ENCODE data around the gene ANKS1A.

Gene ANKS1A

GRCh38 chr6:35049900-35050756 is 161.1 kb downstream of the ANKS1A start:
- H3K9me3 ChIP-seq (ENCODE audit: insufficient read depth, low read depth, low read length) = no peaks in the 10 kb centered on the region
- no CpG with 5 or more reads among the region's 10 CpGs for WGBS (ENCODE audit: extremely low coverage, insufficient coverage, insufficient read length)
- peaks cover 15 to 23% of the 10 kb centered on the region in 2 experiments for H3K4me1 ChIP-seq (ENCODE audit: control insufficient read depth in 1 of 2, insufficient read depth in 2 of 2, low read length in 2 of 2)
- H4K8ac ChIP-seq (ENCODE audit: low read depth, low read length) = no peak overlapping the region
- H3K4me3 ChIP-seq (ENCODE audit: low read depth, low read length) = no peak overlapping the region
- peaks cover 6% of the 10 kb centered on the region for H3K79me1 ChIP-seq (ENCODE audit: low read length)
- no peak overlapping the region for H2BK12ac ChIP-seq (ENCODE audit: low read length)
- H3K36me3 ChIP-seq (ENCODE audit: control insufficient read depth in 1 of 2, insufficient read depth in 2 of 2, low read length in 2 of 2) = peaks cover 57 to 76% of the 10 kb centered on the region in 2 experiments
- no peaks in the 10 kb centered on the region for H3K27me3 ChIP-seq (ENCODE audit: insufficient read depth, low read length)
- H4K12ac ChIP-seq (ENCODE audit: low read depth, low read length) = no peak overlapping the region
- peak overlapping the region; percentile 39 for H4K91ac ChIP-seq (ENCODE audit: low read depth, low read length)
- DNase-seq = no peak
- no peak overlapping the region for H2AK5ac ChIP-seq (ENCODE audit: low read length)
- H2BK5ac ChIP-seq (ENCODE audit: low read depth, low read length, poor library complexity) = no peak overlapping the region
- H3K27ac ChIP-seq (ENCODE audit: low read depth, low read length) = no peak overlapping the region
- peak overlapping the region; percentile 47 for H3K18ac ChIP-seq (ENCODE audit: low read length)
- peak overlapping the region; percentile 13 for H2AFZ ChIP-seq (ENCODE audit: insufficient read depth, low read length, poor library complexity)
- no peak overlapping the region for H2BK120ac ChIP-seq (ENCODE audit: insufficient read depth, low read length, poor library complexity)
- no peak overlapping the region for H3K23ac ChIP-seq (ENCODE audit: low read length)
- peaks cover 3% of the 10 kb centered on the region for H3K79me2 ChIP-seq (ENCODE audit: control insufficient read depth, insufficient read depth, low read length, poor library complexity)
- H3K9ac ChIP-seq (ENCODE audit: low read length) = no peak overlapping the region
- no peak overlapping the region for H3K14ac ChIP-seq (ENCODE audit: low read length)
- no peak overlapping the region for H3K4me2 ChIP-seq (ENCODE audit: low read length)
- H3K4ac ChIP-seq (ENCODE audit: low read depth, low read length) = no peak overlapping the region

GRCh38 chr6:35050757-35051330 is 161.8 kb downstream of the ANKS1A start:
- H2AK5ac ChIP-seq (ENCODE audit: low read length) = no peak overlapping the region
- peak overlapping the region; percentile 39 for H4K91ac ChIP-seq (ENCODE audit: low read depth, low read length)
- WGBS (ENCODE audit: extremely low coverage, insufficient coverage, insufficient read length) = no CpG with 5 or more reads among the region's 10 CpGs
- H2AFZ ChIP-seq (ENCODE audit: insufficient read depth, low read length, poor library complexity) = peak overlapping the region; percentile 13
- H3K27me3 ChIP-seq (ENCODE audit: insufficient read depth, low read length) = no peaks in the 10 kb centered on the region
- no peak overlapping the region for H2BK5ac ChIP-seq (ENCODE audit: low read depth, low read length, poor library complexity)
- H3K4me3 ChIP-seq (ENCODE audit: low read depth, low read length) = no peak overlapping the region
- no peak overlapping the region for H3K4me2 ChIP-seq (ENCODE audit: low read length)
- H3K9ac ChIP-seq (ENCODE audit: low read length) = no peak overlapping the region
- H2BK12ac ChIP-seq (ENCODE audit: low read length) = no peak overlapping the region
- no peak for DNase-seq
- H4K12ac ChIP-seq (ENCODE audit: low read depth, low read length) = no peak overlapping the region
- H3K36me3 ChIP-seq (ENCODE audit: control insufficient read depth in 1 of 2, insufficient read depth in 2 of 2, low read length in 2 of 2) = peaks cover 61 to 78% of the 10 kb centered on the region in 2 experiments
- H3K79me1 ChIP-seq (ENCODE audit: low read length) = peaks cover 6% of the 10 kb centered on the region
- H3K79me2 ChIP-seq (ENCODE audit: control insufficient read depth, insufficient read depth, low read length, poor library complexity) = peaks cover 3% of the 10 kb centered on the region
- no peak overlapping the region for H3K4ac ChIP-seq (ENCODE audit: low read depth, low read length)
- H4K8ac ChIP-seq (ENCODE audit: low read depth, low read length) = no peak overlapping the region
- no peaks in the 10 kb centered on the region for H3K9me3 ChIP-seq (ENCODE audit: insufficient read depth, low read depth, low read length)
- H3K18ac ChIP-seq (ENCODE audit: low read length) = peak overlapping the region; percentile 47
- no peak overlapping the region for H3K23ac ChIP-seq (ENCODE audit: low read length)
- H3K14ac ChIP-seq (ENCODE audit: low read length) = no peak overlapping the region
- H3K4me1 ChIP-seq (ENCODE audit: control insufficient read depth in 1 of 2, insufficient read depth in 2 of 2, low read length in 2 of 2) = peaks cover 11 to 19% of the 10 kb centered on the region in 2 experiments
- H2BK120ac ChIP-seq (ENCODE audit: insufficient read depth, low read length, poor library complexity) = no peak overlapping the region
- no peak overlapping the region for H3K27ac ChIP-seq (ENCODE audit: low read depth, low read length)

- Histone ChIP-seq H4K91ac (ENCODE audit: low read depth, low read length) (no peak overlapping the region), H3K27me3 (ENCODE audit: insufficient read depth, low read length) (no peaks in the 10 kb centered on the region), H2BK5ac (ENCODE audit: low read depth, low read length, poor library complexity) (no peak overlapping the region), H3K18ac (ENCODE audit: low read length) (no peak overlapping the region), H3K4me3 (ENCODE audit: low read depth, low read length) (no peak overlapping the region), H2BK120ac (ENCODE audit: insufficient read depth, low read length, poor library complexity) (no peak overlapping the region), H2AK5ac (ENCODE audit: low read length) (no peak overlapping the region), H3K79me2 (ENCODE audit: control insufficient read depth, insufficient read depth, low read length, poor library complexity) (peaks cover 3% of the 10 kb centered on the region), H4K8ac (ENCODE audit: low read depth, low read length) (no peak overlapping the region), H3K23ac (ENCODE audit: low read length) (no peak overlapping the region), H3K79me1 (ENCODE audit: low read length) (peaks cover 6% of the 10 kb centered on the region), H3K4ac (ENCODE audit: low read depth, low read length) (no peak overlapping the region), H4K12ac (ENCODE audit: low read depth, low read length) (no peak overlapping the region), H3K27ac (ENCODE audit: low read depth, low read length) (no peak overlapping the region), H3K36me3 (ENCODE audit: control insufficient read depth in 1 of 2, insufficient read depth in 2 of 2, low read length in 2 of 2) (peaks cover 65 to 78% of the 10 kb centered on the region in 2 experiments), H2BK12ac (ENCODE audit: low read length) (no peak overlapping the region), H2AFZ (ENCODE audit: insufficient read depth, low read length, poor library complexity) (no peak overlapping the region), H3K14ac (ENCODE audit: low read length) (no peak overlapping the region), H3K4me1 (ENCODE audit: control insufficient read depth in 1 of 2, insufficient read depth in 2 of 2, low read length in 2 of 2) (peaks cover 11 to 16% of the 10 kb centered on the region in 2 experiments), H3K4me2 (ENCODE audit: low read length) (no peak overlapping the region), H3K9ac (ENCODE audit: low read length) (no peak overlapping the region), H3K9me3 (ENCODE audit: insufficient read depth, low read depth, low read length) (no peaks in the 10 kb centered on the region)
- no peak for DNase-seq
- no CpG with 5 or more reads among the region's 7 CpGs for WGBS (ENCODE audit: extremely low coverage, insufficient coverage, insufficient read length)
These were observed 162.3 kb downstream of the ANKS1A start for GRCh38 chr6:35051396-35051795.

- no peak overlapping the region for H3K4me2 ChIP-seq (ENCODE audit: low read length)
- no peak overlapping the region for H3K14ac ChIP-seq (ENCODE audit: low read length)
- no peak overlapping the region for H3K23ac ChIP-seq (ENCODE audit: low read length)
- H3K27me3 ChIP-seq (ENCODE audit: insufficient read depth, low read length) = no peaks in the 10 kb centered on the region
- no peak overlapping the region for H3K27ac ChIP-seq (ENCODE audit: low read depth, low read length)
- H3K9ac ChIP-seq (ENCODE audit: low read length) = no peak overlapping the region
- H3K4me1 ChIP-seq (ENCODE audit: control insufficient read depth in 1 of 2, insufficient read depth in 2 of 2, low read length in 2 of 2) = peaks cover 11 to 16% of the 10 kb centered on the region in 2 experiments
- no peak overlapping the region for H4K91ac ChIP-seq (ENCODE audit: low read depth, low read length)
- H3K79me1 ChIP-seq (ENCODE audit: low read length) = peaks cover 6% of the 10 kb centered on the region
- H3K79me2 ChIP-seq (ENCODE audit: control insufficient read depth, insufficient read depth, low read length, poor library complexity) = peaks cover 3% of the 10 kb centered on the region
- H4K12ac ChIP-seq (ENCODE audit: low read depth, low read length) = no peak overlapping the region
- no peak overlapping the region for H2BK5ac ChIP-seq (ENCODE audit: low read depth, low read length, poor library complexity)
- DNase-seq = no peak
- H3K18ac ChIP-seq (ENCODE audit: low read length) = no peak overlapping the region
- no peak overlapping the region for H2BK120ac ChIP-seq (ENCODE audit: insufficient read depth, low read length, poor library complexity)
- no peak overlapping the region for H4K8ac ChIP-seq (ENCODE audit: low read depth, low read length)
- H2AK5ac ChIP-seq (ENCODE audit: low read length) = no peak overlapping the region
- no peaks in the 10 kb centered on the region for H3K9me3 ChIP-seq (ENCODE audit: insufficient read depth, low read depth, low read length)
- no peak overlapping the region for H3K4me3 ChIP-seq (ENCODE audit: low read depth, low read length)
- no peak overlapping the region for H2BK12ac ChIP-seq (ENCODE audit: low read length)
- H3K36me3 ChIP-seq (ENCODE audit: control insufficient read depth in 1 of 2, insufficient read depth in 2 of 2, low read length in 2 of 2) = peaks cover 72 to 85% of the 10 kb centered on the region in 2 experiments
- H3K4ac ChIP-seq (ENCODE audit: low read depth, low read length) = no peak overlapping the region
- WGBS (ENCODE audit: extremely low coverage, insufficient coverage, insufficient read length) = no CpG with 5 or more reads among the region's 7 CpGs
- no peak overlapping the region for H2AFZ ChIP-seq (ENCODE audit: insufficient read depth, low read length, poor library complexity)
These were observed 163.0 kb downstream of the ANKS1A start for GRCh38 chr6:35051997-35052583.

Measured in trophoblast cell (in vitro differentiated cells and primary cell).